Raji (cell line): Measurements from ENCODE around the gene MANSC1.

Experiments
- POLR2A ChIP-seq: IDR thresholded peaks from 2 replicates; pipeline ENCODE4 v1.6.1; 2011; ENCODE audit warnings: low read depth, low read length, control low read depth; ENCODE audit not compliant: insufficient read depth

The MANSC1 gene

DNA sequence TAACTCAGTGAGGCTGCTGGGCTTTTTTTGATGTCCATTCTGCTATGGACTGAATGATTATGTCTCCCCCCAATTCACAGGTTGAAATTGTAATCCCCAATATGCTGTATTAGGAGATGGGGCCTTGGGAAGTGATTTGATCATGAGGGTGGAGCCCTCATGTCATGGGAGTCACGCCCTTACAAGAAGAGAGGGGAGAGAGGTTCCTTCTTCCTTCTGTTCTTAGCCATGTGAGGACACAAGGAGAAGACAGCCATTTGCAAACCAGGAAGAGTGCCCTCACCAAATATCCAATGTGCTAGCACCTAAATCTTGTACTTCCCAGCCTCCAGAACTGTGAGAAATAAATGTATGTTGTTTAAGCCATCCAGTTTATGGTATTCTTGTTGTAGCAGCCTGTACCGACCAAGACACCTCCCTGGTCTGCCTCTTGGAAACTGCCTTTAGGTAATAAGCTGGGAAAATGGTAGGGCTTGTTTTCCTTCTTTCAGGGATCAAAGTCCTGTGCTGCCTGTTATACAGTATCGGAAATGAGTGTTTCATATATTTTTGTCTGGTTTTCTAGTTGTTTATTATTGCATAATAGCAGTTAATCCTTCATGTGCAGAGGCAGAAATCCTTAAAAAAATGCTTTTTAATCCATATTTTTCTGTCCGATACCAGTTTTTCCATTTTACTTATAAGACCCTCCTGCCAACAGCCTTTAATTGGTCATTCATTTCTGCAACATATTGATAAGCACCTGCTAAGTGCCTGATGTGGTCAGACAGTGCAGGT, 23.1 kb upstream of the MANSC1 start:
- no peak for TF ChIP-seq POLR2A

- TF ChIP-seq POLR2A: no peak
These were observed 17.5 kb upstream of the MANSC1 start for GRCh38 chr12:12367482-12367998.

GRCh38 chr12:12366701-12367481, 16.8 kb upstream of the MANSC1 start:
- TF ChIP-seq POLR2A: no peak

- no peak for TF ChIP-seq POLR2A
These were observed 15.9 kb upstream of the MANSC1 start for GRCh38 chr12:12365931-12366431.

- TF ChIP-seq POLR2A: no peak
These were observed 15.4 kb upstream of the MANSC1 start for GRCh38 chr12:12365446-12365802.

GRCh38 chr12:12364787-12365445, 14.9 kb upstream of the MANSC1 start:
- no peak for TF ChIP-seq POLR2A

DNA sequence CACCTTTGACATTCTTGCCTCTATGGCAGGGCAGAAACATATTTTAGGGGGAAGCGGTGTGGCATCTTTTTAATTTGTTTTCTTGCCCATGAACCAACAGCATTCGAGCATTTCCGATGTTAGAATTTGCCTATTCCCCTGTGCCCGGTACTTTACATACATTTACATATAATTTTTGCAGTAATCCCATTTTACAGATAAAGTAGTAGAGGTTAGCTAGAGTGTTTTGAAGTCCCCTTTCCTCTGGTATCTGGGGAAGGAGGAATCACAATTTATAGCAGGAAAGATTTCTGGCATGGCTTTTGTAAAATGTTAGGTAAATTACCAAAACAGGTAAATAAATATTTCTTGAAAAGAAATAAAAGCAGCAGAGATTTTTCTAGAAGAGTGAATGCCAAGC, 8.5 kb upstream of the MANSC1 start:
- TF ChIP-seq POLR2A: no peak

DNA sequence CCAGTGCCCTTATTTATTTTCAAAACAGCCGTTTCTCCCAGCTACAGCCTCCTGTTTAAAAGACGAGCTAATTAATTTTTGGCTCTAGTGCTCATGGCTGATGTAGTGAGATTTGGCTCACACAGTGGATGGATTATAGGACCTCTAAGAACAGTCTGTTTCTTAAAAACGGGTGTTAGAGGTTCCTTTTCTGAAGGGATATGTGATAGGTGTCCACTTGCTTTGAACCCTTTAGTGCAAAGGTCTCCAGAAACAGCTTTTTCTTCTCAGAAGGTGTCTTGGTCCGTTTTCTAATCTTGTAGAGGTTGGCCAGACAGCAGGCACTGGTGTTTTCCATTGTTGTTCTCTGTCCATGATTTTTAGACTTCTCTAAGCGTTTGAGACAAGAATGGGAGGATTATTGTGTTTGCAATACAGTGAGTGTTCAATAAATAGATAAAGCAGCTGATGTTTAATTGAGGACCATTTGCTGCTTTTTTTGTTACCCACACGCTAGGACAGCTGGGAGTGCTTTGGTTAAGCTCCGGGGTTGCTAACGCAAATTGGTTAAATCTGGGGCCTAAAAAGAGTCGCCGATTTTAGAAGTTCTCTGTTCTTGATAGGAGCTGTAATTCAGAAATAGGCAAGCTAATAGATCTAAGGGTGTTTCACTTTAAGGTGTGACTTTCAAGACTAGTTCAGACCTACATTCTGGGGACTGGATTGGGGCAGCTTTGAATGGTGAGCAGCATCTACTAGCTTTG, 7.8 kb upstream of the MANSC1 start:
- no peak for TF ChIP-seq POLR2A

GRCh38 chr12:12356896-12357718, 7.1 kb upstream of the MANSC1 start, which contains the start of gene BORCS5:
TSS of gene BORCS5 (plus strand) at chr12:12357078. CDS start at chr12:12357452, 374 bp downstream.
- peak; percentile 99 for TF ChIP-seq POLR2A

GRCh38 chr12:12356467-12356895, 6.4 kb upstream of the MANSC1 start:
- no peak for TF ChIP-seq POLR2A

GRCh38 chr12:12353807-12354206, 3.8 kb upstream of the MANSC1 start:
- no peak for TF ChIP-seq POLR2A

- no peak for TF ChIP-seq POLR2A
These were observed 3.2 kb upstream of the MANSC1 start for GRCh38 chr12:12353276-12353675.

- no peak for TF ChIP-seq POLR2A
These were observed 924 bp upstream of the MANSC1 start for GRCh38 chr12:12350868-12351463.
